Measurements from ENCODE around the gene TMIGD2.
A peak's percentile ranks its signal among the peaks of the same experiment; 100 is the strongest.

TMIGD2 gene

DNA sequence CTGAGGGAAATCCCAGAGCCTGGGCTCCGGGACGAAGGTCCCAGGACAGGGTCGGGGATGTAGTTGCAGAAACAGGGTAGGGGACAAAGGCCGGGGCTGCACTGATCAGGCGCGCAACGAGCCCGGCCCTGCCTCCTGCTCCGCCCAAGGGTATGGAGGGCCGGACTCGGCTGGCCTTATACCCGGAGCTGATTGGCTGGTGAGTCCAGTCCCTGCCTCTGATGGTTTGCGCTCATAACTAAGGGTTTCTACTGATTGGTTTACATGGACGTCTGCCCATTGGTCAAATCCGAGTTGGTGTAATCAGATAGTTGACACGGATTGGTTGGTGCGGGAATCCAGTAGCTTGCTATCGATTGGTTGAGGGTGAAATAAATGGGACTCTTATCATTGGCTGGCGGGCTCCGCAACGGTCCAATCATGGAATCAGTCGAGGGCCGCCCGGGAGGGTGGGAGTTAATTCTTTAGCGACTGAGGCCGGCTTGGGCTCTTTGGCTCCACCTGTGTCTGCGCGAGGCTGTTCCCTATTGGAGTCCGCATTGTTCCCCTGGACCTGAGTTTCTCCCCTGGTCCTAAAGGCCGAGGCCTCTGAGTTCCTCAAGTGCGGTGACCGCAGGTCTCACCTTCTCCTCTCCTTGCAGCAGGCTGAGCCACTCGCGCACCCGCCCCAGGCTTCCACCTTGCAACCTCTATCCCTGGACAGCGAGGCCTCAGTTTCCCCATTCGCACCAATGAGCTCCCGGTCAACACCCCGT lies 40.6 kb upstream of the TMIGD2 start:
- peak; percentile 96 for ATAC-seq

GRCh38 chr19:4342314-4342614 lies 40.1 kb upstream of the TMIGD2 start:
- ATAC-seq, result peak; percentile 21

More for the DNA sequence above, 40.6 kb upstream of the TMIGD2 start:
- TF ChIP-seq RARB (CRISPR knock-in tag; IDR thresholded peaks at IDR 0.05) (peak; percentile 77; the same call in 1 of the 2 replicates), ESRRG (CRISPR knock-in tag; IDR thresholded peaks at IDR 0.05) (peak; percentile 71; the same call in 1 of the 2 replicates), ARNTL (CRISPR knock-in tag; IDR thresholded peaks at IDR 0.05; ENCODE audit: borderline replicate concordance, low read depth) (peak; percentile 94), BACH2 (CRISPR knock-in tag; IDR thresholded peaks at IDR 0.05; ENCODE audit: borderline replicate concordance) (peak; percentile 98), PPARA (CRISPR knock-in tag; IDR thresholded peaks at IDR 0.05; ENCODE audit: borderline replicate concordance) (peak; percentile 100), CSDC2 (CRISPR knock-in tag; IDR thresholded peaks at IDR 0.05) (peak; percentile 99), ZNF565 (CRISPR knock-in tag; conservative IDR thresholded peaks at IDR 0.05; ENCODE audit: low read depth) (peak; percentile 99), GLIS3 (CRISPR knock-in tag; IDR thresholded peaks at IDR 0.05) (peak; percentile 97), ZC3H10 (CRISPR knock-in tag; IDR thresholded peaks at IDR 0.05) (peak; percentile 93), ZNF70 (CRISPR knock-in tag; IDR thresholded peaks at IDR 0.05) (peak; percentile 93), TCF4 (CRISPR knock-in tag; IDR thresholded peaks at IDR 0.05; ENCODE audit: borderline replicate concordance) (no peak), ZNF8 (CRISPR knock-in tag; IDR thresholded peaks at IDR 0.05) (peak; percentile 84), TSHZ2 (CRISPR knock-in tag; IDR thresholded peaks at IDR 0.05) (peak; percentile 100), ZFP3 (CRISPR knock-in tag; IDR thresholded peaks at IDR 0.05) (peak; percentile 94), OSR1 (CRISPR knock-in tag; IDR thresholded peaks at IDR 0.05) (peak; percentile 98), ZFP30 (CRISPR knock-in tag; IDR thresholded peaks at IDR 0.05) (peak; percentile 84), TOX (CRISPR knock-in tag; IDR thresholded peaks at IDR 0.05; ENCODE audit: borderline replicate concordance) (peak; percentile 86), ISL1 (CRISPR knock-in tag; IDR thresholded peaks at IDR 0.05) (peak; percentile 70), SNAI2 (CRISPR knock-in tag; IDR thresholded peaks at IDR 0.05) (peak; percentile 100)
- TF ChIP-seq, protein P1, sequence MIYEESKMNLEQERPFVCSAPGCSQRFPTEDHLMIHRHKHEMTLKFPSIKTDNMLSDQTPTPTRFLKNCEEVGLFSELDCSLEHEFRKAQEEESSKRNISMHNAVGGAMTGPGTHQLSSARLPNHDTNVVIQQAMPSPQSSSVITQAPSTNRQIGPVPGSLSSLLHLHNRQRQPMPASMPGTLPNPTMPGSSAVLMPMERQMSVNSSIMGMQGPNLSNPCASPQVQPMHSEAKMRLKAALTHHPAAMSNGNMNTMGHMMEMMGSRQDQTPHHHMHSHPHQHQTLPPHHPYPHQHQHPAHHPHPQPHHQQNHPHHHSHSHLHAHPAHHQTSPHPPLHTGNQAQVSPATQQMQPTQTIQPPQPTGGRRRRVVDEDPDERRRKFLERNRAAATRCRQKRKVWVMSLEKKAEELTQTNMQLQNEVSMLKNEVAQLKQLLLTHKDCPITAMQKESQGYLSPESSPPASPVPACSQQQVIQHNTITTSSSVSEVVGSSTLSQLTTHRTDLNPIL (CRISPR knock-in tag; IDR thresholded peaks at IDR 0.05; ENCODE audit: low read depth), result no peak
- TF ChIP-seq, protein P2, sequence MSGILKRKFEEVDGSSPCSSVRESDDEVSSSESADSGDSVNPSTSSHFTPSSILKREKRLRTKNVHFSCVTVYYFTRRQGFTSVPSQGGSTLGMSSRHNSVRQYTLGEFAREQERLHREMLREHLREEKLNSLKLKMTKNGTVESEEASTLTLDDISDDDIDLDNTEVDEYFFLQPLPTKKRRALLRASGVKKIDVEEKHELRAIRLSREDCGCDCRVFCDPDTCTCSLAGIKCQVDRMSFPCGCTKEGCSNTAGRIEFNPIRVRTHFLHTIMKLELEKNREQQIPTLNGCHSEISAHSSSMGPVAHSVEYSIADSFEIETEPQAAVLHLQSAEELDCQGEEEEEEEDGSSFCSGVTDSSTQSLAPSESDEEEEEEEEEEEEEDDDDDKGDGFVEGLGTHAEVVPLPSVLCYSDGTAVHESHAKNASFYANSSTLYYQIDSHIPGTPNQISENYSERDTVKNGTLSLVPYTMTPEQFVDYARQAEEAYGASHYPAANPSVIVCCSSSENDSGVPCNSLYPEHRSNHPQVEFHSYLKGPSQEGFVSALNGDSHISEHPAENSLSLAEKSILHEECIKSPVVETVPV (CRISPR knock-in tag; IDR thresholded peaks at IDR 0.05), result peak; percentile 83
- TF ChIP-seq, protein P3, sequence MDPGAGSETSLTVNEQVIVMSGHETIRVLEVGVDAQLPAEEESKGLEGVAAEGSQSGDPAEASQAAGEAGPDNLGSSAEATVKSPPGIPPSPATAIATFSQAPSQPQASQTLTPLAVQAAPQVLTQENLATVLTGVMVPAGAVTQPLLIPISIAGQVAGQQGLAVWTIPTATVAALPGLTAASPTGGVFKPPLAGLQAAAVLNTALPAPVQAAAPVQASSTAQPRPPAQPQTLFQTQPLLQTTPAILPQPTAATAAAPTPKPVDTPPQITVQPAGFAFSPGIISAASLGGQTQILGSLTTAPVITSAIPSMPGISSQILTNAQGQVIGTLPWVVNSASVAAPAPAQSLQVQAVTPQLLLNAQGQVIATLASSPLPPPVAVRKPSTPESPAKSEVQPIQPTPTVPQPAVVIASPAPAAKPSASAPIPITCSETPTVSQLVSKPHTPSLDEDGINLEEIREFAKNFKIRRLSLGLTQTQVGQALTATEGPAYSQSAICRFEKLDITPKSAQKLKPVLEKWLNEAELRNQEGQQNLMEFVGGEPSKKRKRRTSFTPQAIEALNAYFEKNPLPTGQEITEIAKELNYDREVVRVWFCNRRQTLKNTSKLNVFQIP (CRISPR knock-in tag; IDR thresholded peaks at IDR 0.05; ENCODE audit: borderline replicate concordance, low read depth), result peak; percentile 30; the same call in 1 of the 2 replicates
- TF ChIP-seq, protein P4, sequence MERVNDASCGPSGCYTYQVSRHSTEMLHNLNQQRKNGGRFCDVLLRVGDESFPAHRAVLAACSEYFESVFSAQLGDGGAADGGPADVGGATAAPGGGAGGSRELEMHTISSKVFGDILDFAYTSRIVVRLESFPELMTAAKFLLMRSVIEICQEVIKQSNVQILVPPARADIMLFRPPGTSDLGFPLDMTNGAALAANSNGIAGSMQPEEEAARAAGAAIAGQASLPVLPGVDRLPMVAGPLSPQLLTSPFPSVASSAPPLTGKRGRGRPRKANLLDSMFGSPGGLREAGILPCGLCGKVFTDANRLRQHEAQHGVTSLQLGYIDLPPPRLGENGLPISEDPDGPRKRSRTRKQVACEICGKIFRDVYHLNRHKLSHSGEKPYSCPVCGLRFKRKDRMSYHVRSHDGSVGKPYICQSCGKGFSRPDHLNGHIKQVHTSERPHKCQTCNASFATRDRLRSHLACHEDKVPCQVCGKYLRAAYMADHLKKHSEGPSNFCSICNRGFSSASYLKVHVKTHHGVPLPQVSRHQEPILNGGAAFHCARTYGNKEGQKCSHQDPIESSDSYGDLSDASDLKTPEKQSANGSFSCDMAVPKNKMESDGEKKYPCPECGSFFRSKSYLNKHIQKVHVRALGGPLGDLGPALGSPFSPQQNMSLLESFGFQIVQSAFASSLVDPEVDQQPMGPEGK (CRISPR knock-in tag; IDR thresholded peaks at IDR 0.05; ENCODE audit: borderline replicate concordance), result no peak

More at GRCh38 chr19:4342314-4342614, 40.1 kb upstream of the TMIGD2 start:
- TF ChIP-seq ZNF565 (CRISPR knock-in tag; conservative IDR thresholded peaks at IDR 0.05; ENCODE audit: low read depth), result no peak

All from SK-N-SH treated with all-trans-retinoic acid at 6 μM for 48 hours (cell line).